GM19455 (cell line): ENCODE results near the gene PILRB.
"Not testable (repeated sequence)": the region's sequence is repeated elsewhere in the genome, so short reads cannot be mapped to it uniquely, and the experiment has no call there.

Experiments
- ATAC-seq: cut with Tn5 transposase; IDR thresholded peaks from one replicate; pipeline ENCODE4 v1.9.1; 2021; ENCODE audit not compliant: unreplicated experiment

PILRB gene

GRCh38 chr7:100358027-100358856 lies at the start of gene PILRB:
Gene PILRB (plus strand): TSS chr7:100358117. CDS start chr7:100358303, 186 bp downstream.
- no peak for ATAC-seq

GRCh38 chr7:100318329-100318728 lies 39.6 kb upstream of the PILRB start:
- ATAC-seq, result not testable (repeated sequence)

GRCh38 chr7:100321648-100322047 lies 36.3 kb upstream of the PILRB start:
- ATAC-seq, result not testable (repeated sequence)

GRCh38 chr7:100324194-100324593 lies 33.7 kb upstream of the PILRB start:
- ATAC-seq, result not testable (repeated sequence)

- not testable (repeated sequence) for ATAC-seq
Measured at GRCh38 chr7:100325671-100326070, 32.2 kb upstream of the PILRB start.

GRCh38 chr7:100326914-100327313 lies 31.0 kb upstream of the PILRB start:
- ATAC-seq, result not testable (repeated sequence)

GRCh38 chr7:100335566-100336466 lies 22.1 kb upstream of the PILRB start:
- peak; percentile 89 for ATAC-seq

GRCh38 chr7:100338083-100338696 lies 19.7 kb upstream of the PILRB start:
- ATAC-seq, result not testable (repeated sequence)

- not testable (repeated sequence) for ATAC-seq
Measured at GRCh38 chr7:100341286-100341685, 16.6 kb upstream of the PILRB start.

- ATAC-seq, result no peak
Measured at GRCh38 chr7:100342765-100343164, 15.2 kb upstream of the PILRB start.

GRCh38 chr7:100344124-100344559 lies 13.8 kb upstream of the PILRB start:
- not testable (repeated sequence) for ATAC-seq

- ATAC-seq, result peak; percentile 80
Measured at GRCh38 chr7:100344560-100345287, 13.2 kb upstream of the PILRB start.

- peak; percentile 31 for ATAC-seq
Measured at GRCh38 chr7:100345288-100345672, 12.6 kb upstream of the PILRB start.

- no peak for ATAC-seq
Measured at GRCh38 chr7:100346921-100347320, 11.0 kb upstream of the PILRB start.

GRCh38 chr7:100348805-100349204 lies 9.1 kb upstream of the PILRB start:
- no peak for ATAC-seq

GRCh38 chr7:100349757-100350156 lies 8.2 kb upstream of the PILRB start:
- no peak for ATAC-seq

- no peak for ATAC-seq
Measured at GRCh38 chr7:100351657-100352058, 6.3 kb upstream of the PILRB start.

- not testable (repeated sequence) for ATAC-seq
Measured at GRCh38 chr7:100352230-100352781, 5.6 kb upstream of the PILRB start.

GRCh38 chr7:100352984-100353684 lies 4.8 kb upstream of the PILRB start:
- no peak for ATAC-seq
